Measurements from ENCODE around the gene RAVER2.

GRCh38 chr1:64875606-64876005 is 130.7 kb downstream of the RAVER2 start:
- TF ChIP-seq CTCF (CRISPR knock-in tag; IDR thresholded peaks at IDR 0.05): no peak
- TF ChIP-seq ZNF253 (CRISPR knock-in tag; IDR thresholded peaks at IDR 0.05; ENCODE audit: borderline replicate concordance): no peak
- TF ChIP-seq ZNF441 (CRISPR knock-in tag; IDR thresholded peaks at IDR 0.05; ENCODE audit: borderline replicate concordance): no peak
- no peak for TF ChIP-seq YY1 (IDR thresholded peaks at IDR 0.05; ENCODE audit: insufficient read depth, insufficient replicate concordance, low read depth, low read length)
- TF ChIP-seq SNRNP70 (IDR thresholded peaks at IDR 0.05; ENCODE audit: low read depth, low read length): no peak
- no peak for TF ChIP-seq ZNF143 (CRISPR knock-in tag; IDR thresholded peaks at IDR 0.05)
- TF ChIP-seq SMARCC2 (IDR thresholded peaks at IDR 0.05): no peak
- no peak for TF ChIP-seq PBX3 (CRISPR knock-in tag; IDR thresholded peaks at IDR 0.05; ENCODE audit: borderline replicate concordance)
- TF ChIP-seq ZNF775 (CRISPR knock-in tag; IDR thresholded peaks at IDR 0.05; ENCODE audit: borderline replicate concordance): no peak
